Endothelial cell of umbilical vein (primary cell): ENCODE results near the gene LIPF. TPM values are rescaled to one million over a fixed set of nuclear protein-coding genes. Genes with fewer than 3 reads are reported as not detected.

Experiments used
- BruUV-seq: library from RNA; stranded (reverse); fragments of 400-500 nt; replicated peaks from 2 replicates; lab custom pipeline; 2021; lab: Mats Ljungman, UMichigan
- CTCF ChIA-PET: fragments of 300-600, 350-600 bp; sonication (Branson Sonifier 250); formaldehyde crosslinking; loops from one replicate; lab custom pipeline; 2021; ENCODE audit warnings: antibody characterized with exemption, inconsistent platforms; lab: Charles Lee
- POLR2A ChIA-PET: fragments of 300-600, 350-600 bp; sonication (Branson Sonifier 250); formaldehyde crosslinking; loops from one replicate; lab custom pipeline; 2021; ENCODE audit warnings: antibody characterized with exemption, inconsistent platforms; lab: Charles Lee
- DNase-seq: peaks from one replicate; pipeline ENCODE4 v3.0.0-alpha.2; 2011; ENCODE audit warnings: low read depth, low spot score
- FAIRE-seq: peaks from 2 replicates; lab custom pipeline; 2011; peaks lifted over from hg19 to GRCh38; lab: Jason Lieb, UNC
- H2AFZ ChIP-seq: 2 replicates; pipeline ENCODE4 v1.6.0; 2012; ENCODE audit warnings: low read depth, low read length, control low read depth, inconsistent platforms
- H3K27ac ChIP-seq: 2 replicates; pipeline ENCODE4 v1.5.1; 2011; ENCODE audit warnings: low read depth, mild to moderate bottlenecking, control low read depth, low read length, moderate library complexity; ENCODE audit not compliant: insufficient read depth
- H3K27me3 ChIP-seq, 2 experiments: 2 replicates each; pipeline versions ENCODE4 v1.6.0 to v1.6.1; 2011; ENCODE audit warnings: low read length in 2 of 2, mixed read lengths in 1 of 2; ENCODE audit not compliant: control insufficient read depth in 2 of 2, insufficient read depth in 2 of 2
- H3K36me3 ChIP-seq, 2 experiments: 2 replicates in 1 of 2; 3 replicates in 1 of 2; pipeline ENCODE4 v1.5.1; 2011; ENCODE audit warnings: low read length in 2 of 2, mild to moderate bottlenecking in 1 of 2, moderate library complexity in 1 of 2; ENCODE audit not compliant: control insufficient read depth in 2 of 2, insufficient read depth in 2 of 2; ENCODE audit errors: extremely low read depth in 1 of 2
- H3K4me1 ChIP-seq: 3 replicates; pipeline ENCODE4 v1.5.1; 2011; ENCODE audit warnings: mild to moderate bottlenecking, low read length; ENCODE audit not compliant: control insufficient read depth, insufficient read depth; ENCODE audit errors: extremely low read depth
- H3K4me2 ChIP-seq: 2 replicates; pipeline ENCODE4 v1.6.1; 2011; ENCODE audit warnings: low read length, control low read depth, mixed read lengths; ENCODE audit not compliant: insufficient read depth
- H3K4me3 ChIP-seq, 3 experiments: fragments of 200-600 bp in 1 of 3; sonication (generic), shearing (Covaris generic) in 1 of 3; replicated peaks in 1 of 3; 2 replicates each; pipeline ENCODE4 v1.5.1; 2011 to 2016; ENCODE audit warnings: control low read depth in 3 of 3, low read length in 3 of 3, mild to moderate bottlenecking in 2 of 3, inconsistent platforms in 1 of 3, low read depth in 1 of 3, moderate library complexity in 1 of 3; ENCODE audit not compliant: insufficient read depth in 1 of 3
- H3K79me2 ChIP-seq: 2 replicates; pipeline ENCODE4 v1.6.0; 2012; ENCODE audit warnings: low read length, inconsistent platforms; ENCODE audit not compliant: control insufficient read depth, insufficient read depth
- H3K9ac ChIP-seq: replicated peaks from 2 replicates; pipeline ENCODE3; 2011; ENCODE audit warnings: low read length, control low read depth; ENCODE audit not compliant: insufficient read depth; ENCODE audit errors: extremely low read depth
- H3K9me1 ChIP-seq: replicated peaks from 3 replicates; pipeline ENCODE4 v1.6.0; 2011; ENCODE audit warnings: mild to moderate bottlenecking, low read length; ENCODE audit not compliant: control insufficient read depth, insufficient read depth; ENCODE audit errors: extremely low read depth
- H3K9me3 ChIP-seq: replicated peaks from 2 replicates; pipeline ENCODE4 v1.5.1; 2012; ENCODE audit warnings: low read length, inconsistent platforms; ENCODE audit not compliant: control insufficient read depth, insufficient read depth
- H4K20me1 ChIP-seq: replicated peaks from 2 replicates; pipeline ENCODE3; 2011; ENCODE audit warnings: mild to moderate bottlenecking, low read length; ENCODE audit not compliant: control insufficient read depth, insufficient read depth; ENCODE audit errors: extremely low read depth
- CTCF ChIP-seq, 2 donors: IDR thresholded peaks; 1 replicate in 1 of 2; 2 replicates in 1 of 2; pipeline ENCODE4 v1.5.1; 2011; ENCODE audit warnings: low read length in 2 of 2, mild to moderate bottlenecking in 2 of 2, moderate library complexity in 2 of 2, control low read depth in 1 of 2, inconsistent platforms in 1 of 2, low read depth in 1 of 2; ENCODE audit not compliant: insufficient read depth in 1 of 2; ENCODE audit errors: extremely low read depth in 1 of 2
- EZH2 ChIP-seq: IDR thresholded peaks from 2 replicates; pipeline ENCODE4 v1.6.1; 2012; ENCODE audit warnings: borderline replicate concordance, low read depth, mild to moderate bottlenecking, moderate library complexity, low read length, inconsistent platforms; ENCODE audit not compliant: severe bottlenecking
- FOS ChIP-seq: IDR thresholded peaks from 2 replicates; pipeline ENCODE4 v1.6.1; 2011; ENCODE audit warnings: mild to moderate bottlenecking, low read length, moderate library complexity, borderline replicate concordance; ENCODE audit not compliant: insufficient read depth
- GATA2 ChIP-seq: IDR thresholded peaks from 2 replicates; pipeline ENCODE4 v1.7.0; 2011; ENCODE audit warnings: low read depth, mild to moderate bottlenecking, moderate library complexity, mixed read lengths, low read length; ENCODE audit not compliant: insufficient read length, insufficient read depth
- JUN ChIP-seq: IDR thresholded peaks from 2 replicates; pipeline ENCODE4 v1.6.1; 2011; ENCODE audit warnings: borderline replicate concordance, low read depth; ENCODE audit not compliant: insufficient read length, insufficient read depth
- MAX ChIP-seq: IDR thresholded peaks from 2 replicates; pipeline ENCODE4 v1.6.1; 2011; ENCODE audit not compliant: insufficient read depth, insufficient read length
- MYC ChIP-seq: IDR thresholded peaks from one replicate; pipeline ENCODE4 v1.6.1; 2011; ENCODE audit warnings: mild to moderate bottlenecking, low read depth, low read length
- POLR2A ChIP-seq: IDR thresholded peaks from 2 replicates; pipeline ENCODE4 v1.6.1; 2012; ENCODE audit warnings: low read depth, mild to moderate bottlenecking, control low read depth, low read length
- POLR2AphosphoS5 ChIP-seq: IDR thresholded peaks from 2 replicates; pipeline ENCODE4 v1.6.1; 2012; ENCODE audit warnings: low read depth, mild to moderate bottlenecking, control low read depth, low read length, moderate library complexity; ENCODE audit not compliant: insufficient read depth
- dilution Hi-C: fragments of 300-500 bp; cut with MboI; formaldehyde crosslinking; loops from one replicate; pipeline ENCODE4 v1.15.0; 2019; ENCODE audit warnings: low sequenced_read_pairs; ENCODE audit not compliant: extremely low pct_ligation_motif_present
- intact Hi-C: fragments of 100-400 bp; cut with micrococcal nuclease; formaldehyde crosslinking; loops from one replicate; pipeline ENCODE4 v1.10.0; 2022
- polyA plus RNA-seq, 4 experiments: library from polyadenylated mRNA; depleted of rRNA in 3 of 4; stranded (reverse) in 3 of 4; unstranded in 1 of 4; fragments of >200 nt; gene quantifications; 2 replicates each; pipeline versions ENCODE4 v1.2.1 to v1.2.3, GENCODE V29; 2011 to 2012; ENCODE audit warnings: missing spikeins in 1 of 4
- total RNA-seq: library from RNA; stranded (reverse); gene quantifications from 2 replicates; pipeline ENCODE4 v1.2.3, GENCODE V29; 2021

LIPF gene
- total and polyA plus RNA-seq, 2 donors (not counting 3 experiments of a cell fraction or from before 2014, with no cell fraction given), result not detected

- POLR2A ChIA-PET, result no interaction called here
- no TSS peak for BruUV-seq
Measured at GRCh38 chr10:88721392-88721791, 57.1 kb downstream of the LIPF start.

More at GRCh38 chr10:88721392-88721791, 57.1 kb downstream of the LIPF start:
- no peak for DNase-seq
- CTCF ChIA-PET, result interaction anchor here (1.1 to 1.5 kb wide), 2 partner anchors 28 to 89 kb away, joined by 3 to 6 read pairs; no protein-coding TSS in a partner anchor
- TF ChIP-seq MAX, result no peak
- no peak for TF ChIP-seq POLR2A
- TF ChIP-seq MYC, result no peak
- no peak for TF ChIP-seq CTCF (IDR thresholded peaks at IDR 0.05; ENCODE audit: extremely low read depth in 1 of 2, insufficient read depth in 1 of 2, low read depth in 1 of 2, low read length in 2 of 2)
- no peak for TF ChIP-seq EZH2
- no peak for TF ChIP-seq GATA2
- no peak for TF ChIP-seq FOS
- TF ChIP-seq POLR2AphosphoS5, result no peak
- TF ChIP-seq JUN, result no peak
- no peaks in the 10 kb centered on the region for H3K9me1 ChIP-seq
- H3K9ac ChIP-seq, result no peak overlapping the region
- H3K27ac ChIP-seq, result no peak overlapping the region
- no peaks in the 10 kb centered on the region for H3K36me3 ChIP-seq
- H3K27me3 ChIP-seq, result peaks cover 3 to 8% of the 10 kb centered on the region in 2 experiments
- no peaks in the 10 kb centered on the region for H3K79me2 ChIP-seq
- H3K4me1 ChIP-seq, result no peaks in the 10 kb centered on the region
- H2AFZ ChIP-seq, result no peak overlapping the region
- no peak overlapping the region for H3K4me3 ChIP-seq
- intact Hi-C loops (no loop called here), dilution Hi-C loops (no loop called here)
- H3K4me2 ChIP-seq, result no peak overlapping the region
- H4K20me1 ChIP-seq, result no peaks in the 10 kb centered on the region
- H3K9me3 ChIP-seq, result no peaks in the 10 kb centered on the region
- FAIRE-seq, result no peak
